Lower leg skin (tissue), 3 donors: ENCODE results near the gene ABCC1.

ENCODE experiments used
- POLR2A ChIP-seq, 2 donors: fragments of 450-650 bp; IDR thresholded peaks; one replicate each; pipeline ENCODE4 v1.6.1; 2016 to 2017; ENCODE audit warnings: antibody characterized with exemption in 2 of 2, mild to moderate bottlenecking in 1 of 2, moderate library complexity in 1 of 2
- TF ChIP-seq, protein P1 (sequence below), 3 donors: fragments of 450-650 bp; IDR thresholded peaks; one replicate each; pipeline ENCODE4 v1.5.1; 2016; ENCODE audit warnings: antibody characterized with exemption in 3 of 3, mild to moderate bottlenecking in 3 of 3, moderate library complexity in 2 of 3

DNA sequence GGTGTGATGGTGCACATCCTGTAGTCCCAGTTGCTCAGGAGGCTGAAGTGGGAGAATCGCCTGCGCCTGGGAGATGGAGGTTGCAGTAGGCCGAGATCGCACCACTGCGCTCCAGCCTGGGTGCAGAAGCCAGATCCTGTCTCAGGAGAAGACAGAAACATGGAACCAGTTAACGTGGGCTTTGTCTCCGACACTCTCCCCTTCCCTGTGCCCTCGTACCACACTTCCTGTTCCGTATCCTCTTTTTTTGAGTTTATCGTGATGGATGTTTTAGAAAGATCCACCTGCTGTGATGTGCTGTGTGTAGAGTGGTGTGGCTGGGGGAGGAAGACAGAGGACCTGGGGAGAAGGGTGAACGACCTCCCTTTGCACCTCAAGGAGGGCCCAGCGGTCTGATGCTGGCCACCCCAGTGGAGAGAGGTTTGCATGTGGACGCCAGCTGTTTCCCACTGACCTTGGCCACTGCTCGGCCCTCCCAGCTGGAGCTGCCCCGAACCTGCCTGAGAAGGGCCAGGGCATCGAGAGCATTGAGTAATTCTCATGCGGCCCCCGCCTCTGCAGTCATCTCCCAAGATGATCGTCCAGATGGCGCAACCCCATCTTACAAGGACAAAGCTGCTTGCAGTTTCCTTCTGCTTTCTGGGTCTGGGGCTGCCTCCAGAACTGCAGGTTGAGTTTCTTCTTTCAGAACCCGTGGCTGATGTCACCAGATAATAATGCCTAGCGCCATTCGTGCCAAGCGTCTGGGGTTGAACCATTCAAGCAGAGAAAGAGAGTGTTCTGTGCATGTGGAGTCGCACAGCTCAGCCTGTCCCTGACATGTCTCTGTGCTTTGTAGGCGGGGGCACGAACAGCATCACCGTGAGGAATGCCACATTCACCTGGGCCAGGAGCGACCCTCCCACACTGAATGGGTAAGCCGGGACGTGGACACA lies 126.3 kb downstream of the ABCC1 start:
- TF ChIP-seq, protein P1, sequence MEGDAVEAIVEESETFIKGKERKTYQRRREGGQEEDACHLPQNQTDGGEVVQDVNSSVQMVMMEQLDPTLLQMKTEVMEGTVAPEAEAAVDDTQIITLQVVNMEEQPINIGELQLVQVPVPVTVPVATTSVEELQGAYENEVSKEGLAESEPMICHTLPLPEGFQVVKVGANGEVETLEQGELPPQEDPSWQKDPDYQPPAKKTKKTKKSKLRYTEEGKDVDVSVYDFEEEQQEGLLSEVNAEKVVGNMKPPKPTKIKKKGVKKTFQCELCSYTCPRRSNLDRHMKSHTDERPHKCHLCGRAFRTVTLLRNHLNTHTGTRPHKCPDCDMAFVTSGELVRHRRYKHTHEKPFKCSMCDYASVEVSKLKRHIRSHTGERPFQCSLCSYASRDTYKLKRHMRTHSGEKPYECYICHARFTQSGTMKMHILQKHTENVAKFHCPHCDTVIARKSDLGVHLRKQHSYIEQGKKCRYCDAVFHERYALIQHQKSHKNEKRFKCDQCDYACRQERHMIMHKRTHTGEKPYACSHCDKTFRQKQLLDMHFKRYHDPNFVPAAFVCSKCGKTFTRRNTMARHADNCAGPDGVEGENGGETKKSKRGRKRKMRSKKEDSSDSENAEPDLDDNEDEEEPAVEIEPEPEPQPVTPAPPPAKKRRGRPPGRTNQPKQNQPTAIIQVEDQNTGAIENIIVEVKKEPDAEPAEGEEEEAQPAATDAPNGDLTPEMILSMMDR (IDR thresholded peaks at IDR 0.05), result no peak
- no peak for TF ChIP-seq POLR2A (IDR thresholded peaks at IDR 0.05)
